Measurements from ENCODE around the gene RARS2.

- TF ChIP-seq POLR2AphosphoS5 (IDR thresholded peaks at IDR 0.05; ENCODE audit: low read depth, low read length) (no peak), POLR2A (IDR thresholded peaks at IDR 0.05; ENCODE audit: low read depth, low read length) (no peak), TAF1 (IDR thresholded peaks at IDR 0.05; ENCODE audit: borderline replicate concordance, low read depth, low read length) (no peak)
These were observed 50.2 kb downstream of the RARS2 start for GRCh38 chr6:87539554-87539953.
